Measurements from ENCODE around the gene ANKDD1B.
"Not testable (repeated sequence)": the region's sequence is repeated elsewhere in the genome, so short reads cannot be mapped to it uniquely, and the experiment has no call there.

Gene ANKDD1B

GRCh38 chr5:75660678-75661465 lies 49.6 kb downstream of the ANKDD1B start:
- no peak for DNase-seq
- ATAC-seq = no peak

- DNase-seq (no peak), ATAC-seq (no peak)
These were observed 50.8 kb downstream of the ANKDD1B start for GRCh38 chr5:75662061-75662460.

- DNase-seq = no peak
- ATAC-seq = no peak
These were observed 52.5 kb downstream of the ANKDD1B start for GRCh38 chr5:75663579-75664284.

DNA sequence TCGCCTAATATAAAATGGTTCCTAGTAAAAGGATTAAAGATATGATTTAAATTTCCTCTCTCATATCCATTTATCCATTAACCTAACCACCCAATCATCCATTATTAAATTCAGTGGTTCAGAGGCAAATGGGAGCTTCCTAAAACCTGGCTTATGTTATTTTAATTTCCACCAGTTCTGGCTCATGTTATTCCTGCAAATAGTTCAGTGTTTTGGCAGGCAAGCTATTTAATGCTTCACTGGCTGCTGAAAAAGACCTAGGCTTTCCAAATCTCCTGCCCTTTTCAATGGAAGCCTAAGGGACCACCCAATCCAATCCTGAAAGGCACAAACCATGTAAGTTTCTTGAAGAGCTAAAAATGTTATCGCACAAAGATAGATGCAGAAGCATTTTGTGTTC lies 53.7 kb downstream of the ANKDD1B start:
- no peak for ATAC-seq
- DNase-seq = no peak

- DNase-seq (no peak), ATAC-seq (no peak)
These were observed 55.5 kb downstream of the ANKDD1B start for GRCh38 chr5:75666801-75667200.

GRCh38 chr5:75667586-75667985 lies 56.3 kb downstream of the ANKDD1B start:
- no peak for ATAC-seq
- DNase-seq = no peak

- no peak for ATAC-seq
- no peak for DNase-seq
These were observed 57.2 kb downstream of the ANKDD1B start for GRCh38 chr5:75668445-75668844.

GRCh38 chr5:75668977-75669689 lies 57.9 kb downstream of the ANKDD1B start:
- DNase-seq = peak; percentile 73

DNA sequence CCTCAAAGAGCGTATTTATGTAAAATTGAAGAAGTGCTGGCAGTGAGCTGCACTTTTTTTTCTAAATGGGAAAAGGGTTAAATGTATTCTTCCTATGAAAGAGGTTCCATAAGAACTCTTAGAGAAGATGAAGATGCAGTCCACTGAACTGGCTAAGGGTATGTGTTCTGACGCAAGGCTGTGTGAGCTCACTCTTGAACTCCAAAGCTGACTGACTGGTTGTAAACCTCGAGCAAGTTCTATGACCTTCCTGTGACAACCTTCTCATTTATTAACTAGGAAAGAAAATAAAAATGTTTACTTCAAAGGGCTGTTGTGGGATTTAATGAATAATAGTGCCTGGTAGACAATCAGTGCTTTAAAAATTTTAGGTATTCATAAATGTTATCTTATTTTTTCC lies 59.3 kb downstream of the ANKDD1B start:
- DNase-seq (no peak), ATAC-seq (no peak)

More at GRCh38 chr5:75668977-75669689, 57.9 kb downstream of the ANKDD1B start:
- ATAC-seq = peak; percentile 97

DNA sequence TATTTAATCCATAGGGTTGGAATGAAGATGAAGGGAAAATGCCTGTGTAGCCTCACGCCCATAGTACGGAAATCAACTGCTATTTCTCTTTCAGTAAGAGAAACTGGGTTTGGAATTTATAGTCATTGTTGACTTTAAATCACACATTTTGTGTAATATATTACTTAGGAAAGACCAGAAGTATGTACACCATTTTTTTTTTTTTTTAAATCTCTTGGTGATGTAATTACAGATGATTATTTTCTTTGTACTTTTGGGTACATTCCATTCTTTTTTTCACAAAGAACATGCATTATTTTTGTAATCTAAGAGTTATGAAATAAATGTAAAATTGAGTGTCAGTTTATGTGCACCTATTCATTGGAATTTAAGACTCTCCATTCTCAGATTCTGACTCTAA lies 60.3 kb downstream of the ANKDD1B start:
- ATAC-seq = no peak
- DNase-seq = no peak

GRCh38 chr5:75672616-75673015 lies 61.4 kb downstream of the ANKDD1B start:
- no peak for ATAC-seq
- no peak for DNase-seq

DNA sequence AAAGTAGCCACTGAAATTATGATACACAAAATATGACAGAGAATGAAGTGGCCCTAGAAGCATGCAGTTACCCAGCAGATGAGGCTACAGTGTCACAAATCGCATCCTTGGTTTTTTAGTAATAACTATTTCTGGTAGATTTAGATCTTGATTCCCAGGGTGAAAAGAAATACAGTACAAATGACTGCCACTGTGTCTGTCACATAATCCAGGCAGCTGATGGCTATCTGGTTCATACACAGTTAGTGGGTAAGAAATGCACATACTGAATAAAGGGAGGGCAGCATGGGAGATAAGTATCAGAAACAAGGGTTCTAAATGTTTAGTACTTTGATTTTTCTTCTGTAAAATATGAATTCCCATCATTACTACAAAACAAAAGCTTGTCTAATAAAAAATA lies 64.5 kb downstream of the ANKDD1B start:
- ATAC-seq = no peak
- DNase-seq = no peak

GRCh38 chr5:75677607-75678006 lies 66.4 kb downstream of the ANKDD1B start:
- ATAC-seq = no peak
- no peak for DNase-seq

DNA sequence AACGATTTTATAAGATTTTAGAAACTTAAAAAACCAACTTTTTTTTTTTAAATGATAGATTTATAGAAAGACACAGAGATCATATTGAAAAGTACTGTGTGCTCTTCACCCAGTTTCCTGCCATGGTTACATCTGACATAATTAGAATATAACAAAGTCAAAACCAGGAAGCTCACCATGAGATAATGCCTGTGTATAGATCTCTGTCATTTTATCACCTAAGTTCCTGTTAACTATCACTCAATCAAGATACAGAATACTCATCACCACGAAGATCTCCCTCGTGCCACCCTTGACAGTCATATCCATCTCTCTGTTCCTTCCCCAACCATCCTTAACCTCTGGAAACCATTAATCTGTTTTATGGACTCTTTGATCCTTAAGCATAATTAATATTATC lies 66.9 kb downstream of the ANKDD1B start:
- DNase-seq (no peak), ATAC-seq (peak; percentile 69)

- ATAC-seq = peak; percentile 14
These were observed 70.0 kb downstream of the ANKDD1B start for GRCh38 chr5:75681125-75681830.

GRCh38 chr5:75685141-75685540 lies 73.9 kb downstream of the ANKDD1B start:
- DNase-seq (no peak), ATAC-seq (no peak)

More at GRCh38 chr5:75681125-75681830, 70.0 kb downstream of the ANKDD1B start:
- no peak for DNase-seq

DNA sequence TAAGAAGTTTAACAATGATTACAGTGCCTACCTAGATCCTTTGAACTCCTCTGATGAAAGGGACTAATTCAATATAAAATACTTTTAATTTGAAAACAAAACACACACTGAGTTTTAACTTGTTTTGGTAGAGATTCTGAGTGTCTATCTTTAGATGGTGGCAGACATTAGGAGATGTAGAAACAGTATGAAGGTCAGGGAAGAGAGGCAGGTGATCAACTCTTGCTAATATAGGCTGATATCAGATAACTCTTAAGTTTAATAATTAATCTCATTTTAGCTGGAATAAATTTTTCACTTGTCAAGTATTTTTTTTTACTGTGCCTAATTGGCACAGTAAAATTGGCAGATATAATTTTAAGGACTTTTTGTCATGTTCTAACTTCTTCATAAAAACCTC lies 75.2 kb downstream of the ANKDD1B start:
- ATAC-seq = no peak
- no peak for DNase-seq

GRCh38 chr5:75690669-75691068 lies 79.4 kb downstream of the ANKDD1B start:
- no peak for ATAC-seq
- DNase-seq = no peak

GRCh38 chr5:75694781-75695180 lies 83.5 kb downstream of the ANKDD1B start:
- no peak for ATAC-seq

DNA sequence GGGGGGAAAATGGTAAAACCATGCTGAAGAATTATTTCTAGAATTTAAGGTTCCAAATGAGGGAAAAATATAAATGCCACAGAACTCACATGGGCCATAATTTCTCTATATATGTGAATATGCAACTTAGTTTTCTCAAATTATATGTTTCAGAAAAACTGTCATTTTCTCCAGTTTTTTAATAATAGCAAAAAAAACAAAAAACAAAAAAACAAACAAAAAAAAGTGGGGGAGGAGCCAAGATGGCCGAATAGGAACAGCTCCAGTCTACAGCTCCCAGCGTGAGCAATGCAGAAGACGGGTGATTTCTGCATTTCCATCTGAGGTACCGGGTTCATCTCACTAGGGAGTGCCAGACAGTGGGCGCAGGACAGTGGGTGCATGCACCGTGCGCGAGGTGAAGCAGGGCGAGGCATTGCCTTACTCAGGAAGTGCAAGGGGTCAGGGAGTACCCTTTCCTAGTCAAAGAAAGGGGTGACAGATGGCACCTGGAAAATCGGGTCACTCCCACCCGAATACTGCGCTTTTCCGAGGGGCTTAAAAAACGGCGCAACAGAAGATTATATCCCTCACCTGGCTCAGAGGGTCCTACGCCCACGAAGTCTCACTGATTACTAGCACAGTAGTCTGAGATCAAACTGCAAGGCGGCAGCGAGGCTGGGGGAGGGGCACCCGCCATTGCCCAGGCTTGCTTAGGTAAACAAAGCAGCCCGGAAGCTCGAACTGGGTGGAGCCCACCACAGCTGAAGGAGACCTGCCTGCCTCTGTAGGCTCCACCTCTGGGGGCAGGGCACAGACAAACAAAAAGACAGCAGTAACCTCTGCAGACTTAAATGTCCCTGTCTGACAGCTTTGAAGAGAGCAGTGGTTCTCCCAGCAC lies 84.5 kb downstream of the ANKDD1B start:
- ATAC-seq, DNase-seq: not testable (repeated sequence)

More at GRCh38 chr5:75694781-75695180, 83.5 kb downstream of the ANKDD1B start:
- DNase-seq = no peak

DNA sequence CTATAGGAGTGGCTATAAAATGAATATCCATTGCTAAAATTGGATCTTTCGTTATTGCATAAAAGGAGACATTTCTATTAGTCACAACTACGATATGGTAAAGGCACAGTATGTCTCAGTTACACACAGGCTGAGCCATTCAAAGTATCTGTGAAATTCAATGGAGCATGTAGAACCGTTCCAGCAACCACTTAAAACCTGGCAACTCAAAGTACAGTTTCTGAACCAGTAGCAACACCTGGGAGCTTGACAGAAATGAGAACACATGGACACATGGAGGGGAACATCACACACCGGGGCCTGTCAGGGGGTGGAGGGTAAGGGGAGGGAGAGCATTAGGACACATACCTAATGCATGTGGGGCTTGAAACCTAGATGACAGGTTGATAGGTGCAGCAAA lies 90.6 kb downstream of the ANKDD1B start:
- no peak for DNase-seq
- ATAC-seq = no peak

Measured in stimulated activated naive CD8-positive, alpha-beta T cell treated with anti-CD3 and anti-CD28 coated beads, Interleukin-15, Interleukin-2, amounts not matched to agents 100 U/mL and 50 U/mL, for 24 hours (primary cell).